DND-41 (cell line): ENCODE data around the gene SCYGR4.

Experiments used
- EZH2 ChIP-seq: IDR thresholded peaks from 3 replicates; pipeline ENCODE4 v1.6.1; 2012; ENCODE audit warnings: borderline replicate concordance, low read depth, mild to moderate bottlenecking, moderate library complexity, low read length, inconsistent platforms; ENCODE audit not compliant: severe bottlenecking
- TF ChIP-seq, protein P1 (sequence below): IDR thresholded peaks from 2 replicates; pipeline ENCODE4 v1.5.1; 2012; ENCODE audit warnings: borderline replicate concordance, low read length, moderate library complexity, mild to moderate bottlenecking; ENCODE audit not compliant: poor library complexity, severe bottlenecking; ENCODE audit errors: extremely low read depth

DNA sequence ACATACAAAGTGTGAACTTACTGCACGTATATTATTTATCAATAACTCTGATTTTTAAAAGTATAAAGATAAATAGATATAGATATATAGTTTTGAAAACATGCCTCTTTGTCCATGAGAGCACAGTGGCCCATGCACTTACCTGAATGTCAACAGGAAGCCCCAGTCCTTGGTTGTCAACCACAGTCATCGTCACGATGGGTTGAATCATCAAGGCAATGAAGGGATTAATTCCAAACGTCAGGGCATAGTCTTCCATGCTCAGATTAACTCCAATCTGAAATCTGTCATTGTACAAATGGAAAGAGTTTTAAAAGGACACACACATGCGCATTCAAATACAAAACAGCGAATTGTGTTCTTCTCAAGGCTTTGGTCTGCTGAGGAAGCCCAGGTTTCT, 15.5 kb downstream of the SCYGR4 start:
- TF ChIP-seq, protein P1, sequence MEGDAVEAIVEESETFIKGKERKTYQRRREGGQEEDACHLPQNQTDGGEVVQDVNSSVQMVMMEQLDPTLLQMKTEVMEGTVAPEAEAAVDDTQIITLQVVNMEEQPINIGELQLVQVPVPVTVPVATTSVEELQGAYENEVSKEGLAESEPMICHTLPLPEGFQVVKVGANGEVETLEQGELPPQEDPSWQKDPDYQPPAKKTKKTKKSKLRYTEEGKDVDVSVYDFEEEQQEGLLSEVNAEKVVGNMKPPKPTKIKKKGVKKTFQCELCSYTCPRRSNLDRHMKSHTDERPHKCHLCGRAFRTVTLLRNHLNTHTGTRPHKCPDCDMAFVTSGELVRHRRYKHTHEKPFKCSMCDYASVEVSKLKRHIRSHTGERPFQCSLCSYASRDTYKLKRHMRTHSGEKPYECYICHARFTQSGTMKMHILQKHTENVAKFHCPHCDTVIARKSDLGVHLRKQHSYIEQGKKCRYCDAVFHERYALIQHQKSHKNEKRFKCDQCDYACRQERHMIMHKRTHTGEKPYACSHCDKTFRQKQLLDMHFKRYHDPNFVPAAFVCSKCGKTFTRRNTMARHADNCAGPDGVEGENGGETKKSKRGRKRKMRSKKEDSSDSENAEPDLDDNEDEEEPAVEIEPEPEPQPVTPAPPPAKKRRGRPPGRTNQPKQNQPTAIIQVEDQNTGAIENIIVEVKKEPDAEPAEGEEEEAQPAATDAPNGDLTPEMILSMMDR: no peak
- TF ChIP-seq EZH2: no peak
